PC-3 (cell line): Measurements from ENCODE around the gene VAV3. TPM values are rescaled to one million over a fixed set of nuclear protein-coding genes. Genes with fewer than 3 reads are reported as not detected.

ENCODE experiments used
- ATAC-seq: fragments of 200-7000 bp; cut with Tn5 transposase; 2 replicates; pipeline ENCODE4 v1.9.1; 2020; ENCODE audit warnings: mild to moderate bottlenecking, moderate library complexity
- BruUV-seq: library from RNA; stranded (reverse); fragments of 400-500 nt; replicated peaks from 2 replicates; lab custom pipeline; 2021; lab: Mats Ljungman, UMichigan
- CTCF ChIA-PET: fragments of 300-600 bp; sonication (Branson Sonifier 250); formaldehyde crosslinking; loops from one replicate; lab custom pipeline; 2022; ENCODE audit warnings: antibody characterized with exemption; lab: Charles Lee
- POLR2A ChIA-PET: fragments of 300-600 bp; sonication (Branson Sonifier 250); formaldehyde crosslinking; loops from one replicate; lab custom pipeline; 2022; ENCODE audit warnings: antibody characterized with exemption; ENCODE audit not compliant: unreplicated experiment; lab: Charles Lee
- DNase-seq: peaks from one replicate; pipeline ENCODE4 v3.0.0-alpha.2; 2015
- H2AFZ ChIP-seq: fragments of 300-600 bp; sonication (generic); 2 replicates; pipeline ENCODE4 v1.6.0; 2016; ENCODE audit warnings: antibody characterized with exemption, low read length
- H3F3A ChIP-seq: fragments of 300-600 bp; sonication (generic); one replicate; pipeline ENCODE4 v1.6.0; 2017; ENCODE audit warnings: antibody characterized with exemption, low read length, control low read depth, mild to moderate bottlenecking; ENCODE audit not compliant: unreplicated experiment
- H3K27ac ChIP-seq: fragments of 300-600 bp; sonication (generic); 2 replicates; pipeline ENCODE4 v1.5.1; 2016; ENCODE audit warnings: mild to moderate bottlenecking, low read length
- H3K27me3 ChIP-seq: fragments of 300-600 bp; sonication (generic); 2 replicates; pipeline ENCODE4 v1.6.1; 2016; ENCODE audit warnings: low read length, mixed read lengths
- H3K36me3 ChIP-seq: fragments of 300-600 bp; sonication (generic); 2 replicates; pipeline ENCODE4 v1.6.1; 2016; ENCODE audit warnings: low read depth, mixed run types, low read length, mixed read lengths
- H3K4me1 ChIP-seq: fragments of 300-600 bp; sonication (generic); 2 replicates; pipeline ENCODE4 v1.5.1; 2016; ENCODE audit warnings: low read length; ENCODE audit not compliant: insufficient read depth
- H3K4me2 ChIP-seq: fragments of 300-600 bp; sonication (generic); 2 replicates; pipeline ENCODE4 v1.6.0; 2016; ENCODE audit warnings: low read length
- H3K4me3 ChIP-seq: fragments of 300-600 bp; sonication (generic); 2 replicates; pipeline ENCODE4 v1.5.1; 2016; ENCODE audit warnings: mild to moderate bottlenecking, low read length, mixed read lengths
- H3K79me2 ChIP-seq: fragments of 300-600 bp; sonication (generic); 2 replicates; pipeline ENCODE4 v1.6.1; 2017; ENCODE audit warnings: low read length, mixed read lengths
- H3K9ac ChIP-seq: fragments of 300-600 bp; sonication (generic); 2 replicates; pipeline ENCODE4 v1.6.0; 2016; ENCODE audit warnings: mild to moderate bottlenecking, low read length
- H3K9me2 ChIP-seq: fragments of 300-600 bp; sonication (generic); replicated peaks from 2 replicates; pipeline ENCODE4 v1.6.1; 2016; ENCODE audit warnings: mixed run types, low read length, mixed read lengths
- H3K9me3 ChIP-seq: fragments of 300-600 bp; sonication (generic); 2 replicates; pipeline ENCODE4 v1.6.1; 2016; ENCODE audit warnings: low read length, mixed read lengths
- H4K20me1 ChIP-seq: fragments of 300-600 bp; sonication (generic); 2 replicates; pipeline ENCODE4 v1.6.1; 2016; ENCODE audit warnings: low read length, mixed read lengths
- EZH2 ChIP-seq: fragments of 300-600 bp; sonication (generic); IDR thresholded peaks from one replicate; pipeline ENCODE4 v1.6.1; 2017; ENCODE audit warnings: antibody characterized with exemption, mild to moderate bottlenecking, low read length; ENCODE audit not compliant: unreplicated experiment
- EZH2phosphoT487 ChIP-seq: fragments of 300-600 bp; sonication (generic); IDR thresholded peaks from 2 replicates; pipeline ENCODE4 v1.6.1; 2018; ENCODE audit warnings: mild to moderate bottlenecking, antibody characterized with exemption, low read length, borderline replicate concordance
- intact Hi-C: fragments of 100-400 bp; cut with micrococcal nuclease; formaldehyde crosslinking; loops from 2 replicates; pipeline ENCODE4 v1.9.0; 2023
- total RNA-seq: library from RNA; depleted of rRNA; stranded (reverse); fragments of >200 nt; gene quantifications from 2 replicates; pipeline ENCODE4 v1.2.3, GENCODE V29; 2014
- TF ChIP-seq, protein P1 (sequence below): fragments of 300-600 bp; sonication (generic); conservative IDR thresholded peaks from 2 replicates; pipeline ENCODE4 v1.5.1; 2017; ENCODE audit warnings: antibody characterized with exemption, low read depth, mild to moderate bottlenecking, low read length

The VAV3 gene
- total RNA-seq, 1 experiment from 2014 or later, result 0.73 TPM

DNA sequence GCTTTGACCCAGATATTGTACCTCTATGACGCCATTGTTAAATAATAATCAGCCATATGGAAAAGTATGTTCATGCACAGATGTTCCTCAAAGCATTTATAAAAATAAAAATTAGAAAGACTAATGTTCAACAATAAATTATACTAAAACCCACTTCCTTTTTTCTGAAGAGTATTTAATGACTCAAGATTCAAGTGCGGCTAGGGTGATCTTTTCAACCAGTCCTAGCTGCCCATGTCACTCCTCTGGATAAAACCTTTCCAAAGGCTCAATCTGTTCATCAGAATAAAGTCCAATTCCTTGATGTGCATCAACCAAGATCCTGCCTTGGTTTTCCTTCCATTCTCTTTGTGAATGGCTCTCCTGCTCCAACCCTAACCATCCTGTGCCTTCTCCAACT is 292.0 kb downstream of the VAV3 start:
- TF ChIP-seq EZH2, result no peak
- no peak for TF ChIP-seq EZH2phosphoT487
- TF ChIP-seq, protein P1, sequence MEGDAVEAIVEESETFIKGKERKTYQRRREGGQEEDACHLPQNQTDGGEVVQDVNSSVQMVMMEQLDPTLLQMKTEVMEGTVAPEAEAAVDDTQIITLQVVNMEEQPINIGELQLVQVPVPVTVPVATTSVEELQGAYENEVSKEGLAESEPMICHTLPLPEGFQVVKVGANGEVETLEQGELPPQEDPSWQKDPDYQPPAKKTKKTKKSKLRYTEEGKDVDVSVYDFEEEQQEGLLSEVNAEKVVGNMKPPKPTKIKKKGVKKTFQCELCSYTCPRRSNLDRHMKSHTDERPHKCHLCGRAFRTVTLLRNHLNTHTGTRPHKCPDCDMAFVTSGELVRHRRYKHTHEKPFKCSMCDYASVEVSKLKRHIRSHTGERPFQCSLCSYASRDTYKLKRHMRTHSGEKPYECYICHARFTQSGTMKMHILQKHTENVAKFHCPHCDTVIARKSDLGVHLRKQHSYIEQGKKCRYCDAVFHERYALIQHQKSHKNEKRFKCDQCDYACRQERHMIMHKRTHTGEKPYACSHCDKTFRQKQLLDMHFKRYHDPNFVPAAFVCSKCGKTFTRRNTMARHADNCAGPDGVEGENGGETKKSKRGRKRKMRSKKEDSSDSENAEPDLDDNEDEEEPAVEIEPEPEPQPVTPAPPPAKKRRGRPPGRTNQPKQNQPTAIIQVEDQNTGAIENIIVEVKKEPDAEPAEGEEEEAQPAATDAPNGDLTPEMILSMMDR, result no peak
- H3F3A ChIP-seq, result no peaks in the 10 kb centered on the region
- H3K4me1 ChIP-seq, result no peaks in the 10 kb centered on the region

DNA sequence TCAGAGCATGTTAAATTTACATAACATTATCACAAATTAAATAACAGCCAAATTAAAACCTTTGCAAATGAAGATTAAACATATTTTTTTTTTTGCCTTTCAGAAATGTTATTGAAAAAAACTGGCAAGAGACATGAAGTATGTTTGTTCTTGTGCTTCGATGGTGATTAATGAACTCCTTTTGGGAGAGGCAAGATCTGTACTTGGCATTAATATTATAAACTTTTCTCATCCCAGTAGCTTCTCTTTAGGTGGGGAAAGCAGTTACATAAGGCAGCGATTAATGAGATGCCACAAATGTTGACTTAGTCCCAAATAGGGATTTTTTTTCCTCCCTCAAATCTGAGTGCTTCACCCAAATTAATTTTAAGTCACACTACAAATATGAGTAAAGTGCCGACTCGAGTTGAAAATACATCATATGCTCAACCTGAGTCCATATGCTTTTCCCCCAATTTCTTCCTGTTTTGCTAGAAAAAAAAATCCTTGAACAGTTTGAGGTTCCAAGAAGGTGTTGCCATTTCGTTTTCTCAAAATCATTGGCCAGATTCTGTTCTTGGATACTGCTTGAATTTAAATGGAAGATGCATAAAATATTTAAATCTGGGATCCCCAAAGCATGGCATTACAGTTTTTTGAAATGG is 294.5 kb downstream of the VAV3 start:
- H3K4me1 ChIP-seq, result no peaks in the 10 kb centered on the region
- H3K9ac ChIP-seq, result no peak overlapping the region
- POLR2A ChIA-PET, result no interaction called here
- no peaks in the 10 kb centered on the region for H3K27me3 ChIP-seq
- ATAC-seq (no peak), DNase-seq (no peak)
- no peaks in the 10 kb centered on the region for H3K9me2 ChIP-seq
- CTCF ChIA-PET, result no interaction called here
- no peak overlapping the region for H2AFZ ChIP-seq
- H4K20me1 ChIP-seq, result no peaks in the 10 kb centered on the region
- BruUV-seq, result no TSS peak
- intact Hi-C loops, result no loop called here
- no peaks in the 10 kb centered on the region for H3K36me3 ChIP-seq
- H3K79me2 ChIP-seq, result no peaks in the 10 kb centered on the region
- no peaks in the 10 kb centered on the region for H3K9me3 ChIP-seq
- no peak overlapping the region for H3K27ac ChIP-seq
- H3F3A ChIP-seq, result no peaks in the 10 kb centered on the region
- H3K4me3 ChIP-seq, result no peak overlapping the region
- no peak overlapping the region for H3K4me2 ChIP-seq
- TF ChIP-seq, protein P1, result no peak
- TF ChIP-seq EZH2phosphoT487 (no peak), EZH2 (no peak)

More for the DNA sequence above, 292.0 kb downstream of the VAV3 start:
- Histone ChIP-seq H3K9me3 (no peaks in the 10 kb centered on the region), H3K4me2 (no peak overlapping the region), H2AFZ (no peak overlapping the region), H3K27ac (no peak overlapping the region), H3K9ac (no peak overlapping the region), H3K9me2 (no peaks in the 10 kb centered on the region), H3K4me3 (no peak overlapping the region), H3K36me3 (no peaks in the 10 kb centered on the region), H4K20me1 (no peaks in the 10 kb centered on the region), H3K79me2 (no peaks in the 10 kb centered on the region), H3K27me3 (no peaks in the 10 kb centered on the region)
- CTCF ChIA-PET, result no interaction called here
- intact Hi-C loops, result no loop called here
- ATAC-seq (no peak), DNase-seq (no peak)
- no TSS peak for BruUV-seq
- POLR2A ChIA-PET, result no interaction called here

DNA sequence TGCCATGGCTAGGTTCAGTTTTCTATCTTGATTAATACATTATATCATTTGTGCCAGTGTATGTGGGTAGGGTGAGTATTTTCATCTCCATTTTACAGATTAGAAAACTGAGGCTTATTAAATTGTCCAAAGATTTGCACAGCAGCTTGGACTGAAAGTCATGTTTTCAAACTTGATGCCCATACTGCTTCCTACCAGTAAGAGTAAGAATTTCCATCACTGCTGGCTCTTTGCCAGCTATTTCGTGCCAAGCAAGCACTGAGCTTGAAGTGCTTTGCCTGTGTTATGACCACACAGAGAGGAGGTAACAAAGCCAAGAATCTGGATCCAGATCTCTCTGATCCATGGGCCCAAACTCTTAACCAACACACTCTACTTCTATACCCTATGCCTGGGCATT is 295.0 kb downstream of the VAV3 start:
- Histone ChIP-seq H3K4me2 (no peak overlapping the region), H3K9me3 (no peaks in the 10 kb centered on the region), H4K20me1 (no peaks in the 10 kb centered on the region), H3F3A (no peaks in the 10 kb centered on the region), H3K9ac (no peak overlapping the region), H3K79me2 (no peaks in the 10 kb centered on the region), H3K36me3 (no peaks in the 10 kb centered on the region), H3K4me3 (no peak overlapping the region), H3K4me1 (no peaks in the 10 kb centered on the region), H2AFZ (no peak overlapping the region), H3K9me2 (no peaks in the 10 kb centered on the region), H3K27me3 (no peaks in the 10 kb centered on the region), H3K27ac (no peak overlapping the region)
- no peak for TF ChIP-seq EZH2phosphoT487
- TF ChIP-seq, protein P1, result no peak
- no peak for TF ChIP-seq EZH2
- intact Hi-C loops, result no loop called here
- CTCF ChIA-PET, result no interaction called here
- DNase-seq (peak; percentile 68), ATAC-seq (no peak; the same call in 1 of the 2 replicates)
- POLR2A ChIA-PET, result no interaction called here
- no TSS peak for BruUV-seq
